HG02938 (cell line): ENCODE results near the gene ZDHHC22.
"Not testable (repeated sequence)": the region's sequence is repeated elsewhere in the genome, so short reads cannot be mapped to it uniquely, and the experiment has no call there.

Experiments
- ATAC-seq: cut with Tn5 transposase; IDR thresholded peaks from one replicate; pipeline ENCODE4 v1.9.1; 2021; ENCODE audit warnings: mild to moderate bottlenecking, moderate library complexity; ENCODE audit not compliant: unreplicated experiment

Gene ZDHHC22, protein sequence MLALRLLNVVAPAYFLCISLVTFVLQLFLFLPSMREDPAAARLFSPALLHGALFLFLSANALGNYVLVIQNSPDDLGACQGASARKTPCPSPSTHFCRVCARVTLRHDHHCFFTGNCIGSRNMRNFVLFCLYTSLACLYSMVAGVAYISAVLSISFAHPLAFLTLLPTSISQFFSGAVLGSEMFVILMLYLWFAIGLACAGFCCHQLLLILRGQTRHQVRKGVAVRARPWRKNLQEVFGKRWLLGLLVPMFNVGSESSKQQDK

DNA sequence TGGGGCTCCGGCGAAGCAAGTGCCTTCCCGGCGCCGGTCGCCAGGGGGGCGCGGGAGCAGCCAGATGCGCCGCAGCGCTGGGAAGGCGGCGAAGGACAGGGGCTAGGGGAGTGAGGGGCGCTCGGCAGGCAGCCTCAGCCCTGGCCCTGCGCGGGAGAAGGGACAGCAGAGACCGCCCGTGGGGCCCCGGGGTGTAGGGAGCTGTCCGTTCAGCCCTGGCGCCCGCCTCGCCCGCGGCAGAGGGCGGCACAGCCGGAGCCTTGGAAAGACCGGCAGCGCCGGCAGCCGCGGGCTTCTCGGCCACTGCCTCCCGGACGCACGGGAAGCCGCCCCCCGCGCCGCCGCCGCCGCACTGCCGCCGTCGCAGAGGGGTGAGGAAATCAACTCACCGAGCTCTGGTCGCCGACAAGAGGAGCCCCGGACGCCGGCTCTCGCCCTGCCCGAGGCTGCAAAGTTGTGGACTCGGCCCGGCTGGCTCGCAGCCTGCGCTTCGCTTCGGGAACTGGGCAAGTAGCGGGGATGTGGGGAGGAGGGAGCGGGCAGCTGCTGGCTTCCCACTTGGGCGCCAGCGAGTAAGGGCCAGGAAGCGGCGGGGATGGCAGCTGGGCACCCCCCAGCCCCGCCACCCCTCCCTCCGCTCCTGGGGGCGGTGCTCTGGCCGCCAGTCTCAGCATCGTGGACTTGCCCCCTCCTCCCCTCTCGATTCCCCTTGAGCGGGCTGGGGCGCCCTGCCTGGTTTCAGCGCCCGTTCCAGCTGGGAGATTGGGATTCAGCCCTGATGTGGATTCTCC lies at the start of gene ZDHHC22:
ZDHHC22 (minus strand) TSS at position 578 of the 791 bp plus-strand sequence. CDS start 2,053 bp downstream, outside the sequence.
- no peak for ATAC-seq

DNA sequence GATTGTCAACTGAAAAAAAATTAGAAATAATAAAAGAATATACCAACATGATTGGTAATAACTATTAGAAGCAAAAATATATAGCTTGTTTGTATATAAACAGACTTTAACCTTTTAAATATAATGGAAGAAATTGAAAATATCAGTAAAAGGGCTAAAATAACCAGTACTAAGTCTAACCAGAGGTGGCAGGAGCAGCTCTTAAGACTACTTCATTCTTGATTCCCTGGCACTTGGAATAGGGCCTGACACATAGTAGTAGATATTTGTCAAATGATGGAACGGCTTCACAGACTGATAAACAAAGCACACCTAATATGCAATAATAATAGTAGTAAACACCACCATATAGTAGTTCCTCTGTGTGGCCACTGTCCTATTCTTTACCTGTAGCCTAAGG lies 49.4 kb upstream of the ZDHHC22 start:
- ATAC-seq = no peak

DNA sequence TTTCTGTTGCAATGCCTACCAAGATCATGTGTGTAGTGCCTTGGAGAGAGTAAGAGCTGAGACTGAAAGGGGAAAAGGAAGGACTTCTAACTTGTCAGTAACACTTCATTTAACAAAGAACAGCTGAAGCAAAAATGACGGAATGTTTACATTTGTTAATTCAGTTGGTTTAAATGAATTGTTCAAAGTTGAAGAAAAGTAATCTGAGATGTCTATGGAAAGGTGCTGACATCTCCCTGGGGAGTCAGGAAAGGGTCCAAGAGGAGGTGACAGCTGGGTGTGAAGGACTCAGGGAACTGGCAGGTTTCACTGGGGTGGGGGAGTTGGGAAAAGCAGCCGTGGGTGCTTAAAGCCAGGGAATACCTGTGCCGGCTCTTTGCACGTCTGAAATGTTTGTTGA lies 47.9 kb upstream of the ZDHHC22 start:
- no peak for ATAC-seq

DNA sequence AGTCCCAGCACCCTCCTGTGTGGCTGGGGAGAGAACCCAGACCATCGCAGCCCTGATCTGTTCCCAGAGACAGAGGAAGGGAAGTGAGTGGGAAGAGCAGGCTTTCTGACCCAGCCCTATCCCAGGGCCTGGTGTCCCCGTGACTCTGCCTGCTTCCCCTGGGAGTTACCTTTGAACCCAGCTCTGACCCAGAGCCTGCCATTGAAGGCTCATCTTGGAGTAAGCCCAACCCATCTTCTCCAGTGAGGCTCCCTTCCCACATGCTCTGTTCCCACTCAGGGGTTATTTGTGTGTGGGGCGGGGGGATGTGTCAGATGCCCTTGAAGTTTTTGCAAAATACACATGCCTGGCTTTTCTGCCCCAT lies 46.0 kb upstream of the ZDHHC22 start:
- ATAC-seq = no peak

DNA sequence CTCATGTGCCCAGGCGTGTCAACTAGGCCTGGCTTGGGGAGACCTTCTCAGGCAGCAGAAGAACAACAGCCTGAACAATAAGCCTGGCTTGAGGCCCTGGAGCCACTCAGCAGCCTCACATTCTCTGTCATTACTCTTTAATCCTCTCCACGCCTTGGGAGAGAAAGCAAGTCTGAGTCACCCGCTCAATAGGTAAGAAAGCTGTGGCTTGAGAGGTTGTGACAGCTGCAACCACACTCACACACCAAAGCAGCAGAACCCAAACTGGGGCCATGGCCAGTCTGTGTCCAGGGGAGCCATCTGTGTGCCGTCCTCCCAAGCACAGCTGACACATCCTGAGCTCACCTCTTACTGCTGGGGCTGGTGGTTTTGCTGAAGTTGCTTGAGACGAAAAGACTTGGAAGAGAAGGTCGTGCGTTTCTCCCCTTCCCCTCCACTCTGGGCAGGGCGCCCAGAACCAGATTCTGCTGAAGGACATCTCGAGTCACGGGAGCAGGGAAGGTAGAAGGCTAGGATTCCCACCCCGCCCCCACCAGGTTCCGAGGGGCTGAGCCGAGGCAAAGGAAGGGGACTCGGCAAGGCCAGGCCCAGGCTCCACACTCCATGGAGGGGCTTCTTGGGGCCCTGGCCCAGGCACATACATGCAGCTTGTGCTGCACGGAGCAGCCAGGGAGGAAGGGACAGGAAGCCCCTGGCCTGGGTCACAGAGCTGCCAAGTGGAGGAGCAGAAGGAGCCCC lies 45.5 kb upstream of the ZDHHC22 start:
- ATAC-seq = no peak

DNA sequence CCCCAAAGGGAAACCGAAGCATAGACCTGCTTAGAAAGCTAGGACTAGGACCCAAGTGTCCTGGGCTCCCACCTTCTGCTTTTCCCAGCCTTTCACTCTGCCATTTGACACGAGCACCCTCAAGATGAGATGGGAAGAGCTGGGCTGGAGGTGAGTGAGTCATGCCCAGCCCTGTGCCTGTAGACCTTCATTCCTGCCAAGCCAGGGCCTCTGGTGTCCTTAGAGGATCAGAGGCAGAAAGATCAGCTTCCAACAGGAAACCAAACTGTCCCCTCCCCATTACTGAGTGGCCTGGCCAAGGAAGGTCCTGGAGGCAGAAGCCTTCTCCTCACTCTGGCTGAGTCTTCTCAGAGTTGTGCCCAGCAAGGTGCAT lies 43.5 kb upstream of the ZDHHC22 start:
- no peak for ATAC-seq

DNA sequence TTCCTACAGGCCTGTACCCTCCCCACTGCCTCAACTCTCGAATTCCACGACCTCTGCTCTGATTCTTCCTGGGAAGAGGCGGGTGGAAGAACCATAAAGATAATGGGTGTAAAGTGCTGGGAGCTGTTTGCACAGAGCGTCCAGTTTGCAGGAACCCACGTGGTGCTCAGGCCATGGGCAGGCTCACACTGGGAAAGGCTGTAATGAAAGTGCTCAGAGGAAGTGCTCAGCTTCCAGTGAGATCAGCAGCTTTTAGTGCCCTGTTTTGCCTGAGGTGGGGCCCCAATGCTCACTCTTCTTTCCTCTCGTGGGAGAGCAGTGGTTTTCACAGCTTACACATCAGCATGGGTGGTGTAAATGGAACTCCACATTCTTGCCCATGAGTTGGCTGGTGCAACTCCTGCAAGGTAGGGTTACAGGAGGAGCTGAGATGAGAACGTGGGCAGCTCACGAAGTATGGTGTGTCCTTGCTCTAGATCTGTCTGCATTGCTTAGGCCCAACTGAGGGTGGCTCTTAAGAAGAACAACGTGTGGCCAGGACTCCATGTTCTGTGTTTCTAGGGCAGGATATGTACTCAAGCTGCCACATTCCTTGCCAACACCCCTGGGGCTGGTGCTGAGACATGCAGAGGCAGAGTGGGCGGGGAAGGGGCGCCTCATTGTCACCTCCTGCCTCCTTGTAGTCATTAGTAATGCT lies 43.0 kb upstream of the ZDHHC22 start:
- ATAC-seq = no peak

DNA sequence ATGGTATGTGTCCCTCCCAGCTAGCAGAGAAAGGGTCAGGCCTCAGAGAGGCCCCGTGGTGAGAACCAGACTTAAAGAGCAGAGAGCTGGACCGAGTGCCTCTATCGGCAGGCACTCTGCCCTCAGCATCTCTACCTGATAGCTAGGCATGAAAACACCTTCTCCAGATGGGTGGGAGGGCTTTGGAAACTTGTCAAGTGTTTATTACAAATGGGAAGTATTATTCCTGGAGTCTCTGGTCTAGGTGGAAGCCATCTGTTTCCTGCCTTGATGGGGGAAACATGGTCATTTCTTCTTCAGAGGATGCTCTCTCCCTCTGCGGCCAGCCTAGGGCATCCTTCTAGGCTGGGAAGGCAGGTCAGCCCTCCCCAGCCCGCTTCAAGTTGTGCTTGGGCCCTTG lies 42.3 kb upstream of the ZDHHC22 start:
- no peak for ATAC-seq

DNA sequence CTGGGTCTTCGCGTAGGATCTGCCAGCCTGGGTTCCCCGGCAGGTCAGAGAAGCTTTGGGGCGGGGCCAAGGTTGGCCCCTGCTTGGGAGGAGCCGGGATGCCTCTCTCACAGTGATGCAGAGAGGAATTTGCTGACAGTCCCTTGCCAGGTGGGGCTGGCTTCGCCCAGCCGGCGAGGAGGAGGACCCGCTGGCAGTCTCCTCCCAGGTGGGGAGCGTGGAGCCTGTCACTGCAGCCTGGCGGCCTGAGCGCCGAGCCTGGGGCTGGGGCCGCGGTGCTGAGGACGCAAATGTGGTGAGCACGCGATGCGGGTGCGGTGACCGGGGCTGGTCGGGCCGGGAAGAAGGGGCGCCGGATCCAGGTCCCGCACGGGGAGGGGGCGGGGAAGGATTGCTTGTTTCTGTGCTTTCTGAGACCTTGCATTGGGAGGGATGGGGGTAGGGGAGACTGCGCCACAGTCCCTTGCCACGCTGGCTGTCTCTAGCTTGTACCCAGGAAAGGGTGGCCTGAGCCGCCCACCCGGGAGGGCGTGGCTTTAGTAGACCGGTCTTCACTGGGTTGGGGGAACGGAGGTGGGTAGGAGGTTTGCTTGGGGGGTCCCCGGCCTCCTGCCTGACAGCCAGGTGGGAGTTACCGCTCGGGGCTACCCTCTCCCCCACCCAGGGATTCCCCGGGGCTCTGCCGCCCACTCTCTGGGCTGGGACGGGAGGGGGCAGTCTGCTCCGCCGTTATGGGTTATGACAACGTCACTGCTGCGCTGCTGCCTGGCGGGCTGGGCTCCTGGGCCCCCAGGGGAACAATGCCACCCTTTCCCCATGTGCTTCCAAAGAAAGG lies 40.2 kb upstream of the ZDHHC22 start, which contains the start of gene TMEM63C:
TMEM63C (plus strand) TSS at position 196 of the 835 bp plus-strand sequence. CDS start 37,016 bp downstream, outside the sequence.
- ATAC-seq = no peak

DNA sequence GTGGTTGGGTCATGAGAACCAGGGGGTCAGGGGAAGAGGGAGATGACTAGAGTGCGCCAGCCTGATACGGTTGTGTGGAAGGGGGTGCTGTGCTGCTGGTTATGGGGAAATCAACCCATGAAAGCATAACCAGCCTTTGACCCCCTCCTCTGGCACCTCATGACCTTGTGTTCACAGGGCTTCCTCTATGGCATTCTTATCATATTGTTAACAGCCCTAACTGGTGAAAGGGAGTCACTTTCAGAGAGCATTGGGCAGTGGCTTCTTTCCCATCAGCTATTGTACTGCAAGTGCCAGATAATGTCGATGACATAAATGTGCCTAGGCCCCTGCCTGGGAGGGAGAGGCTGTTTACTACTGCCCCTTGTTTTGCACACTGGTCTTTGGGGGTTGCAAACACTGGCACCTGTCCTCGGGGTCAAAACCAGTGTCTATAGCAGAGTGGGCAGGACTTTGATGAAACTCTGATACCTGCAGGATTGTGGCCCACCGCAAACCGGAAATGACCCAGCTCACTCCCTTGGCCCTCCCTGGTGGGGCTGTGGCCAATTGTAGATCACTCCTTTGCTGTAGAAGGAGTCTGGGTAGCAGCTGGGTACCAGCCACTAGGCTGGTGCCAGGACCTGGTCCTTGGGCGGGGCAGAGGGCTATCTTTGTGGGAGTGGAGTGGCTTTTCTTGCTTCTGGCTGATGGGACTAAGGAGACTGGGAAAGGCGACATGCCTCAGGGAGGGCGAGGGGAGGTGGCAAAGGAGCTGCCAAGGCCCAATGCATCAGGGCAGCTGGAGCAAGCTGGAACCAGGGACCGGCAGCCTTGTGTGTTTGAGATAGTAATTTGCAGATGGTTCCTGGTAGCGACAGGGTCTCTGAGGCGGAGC lies 39.4 kb upstream of the ZDHHC22 start:
- ATAC-seq = no peak

DNA sequence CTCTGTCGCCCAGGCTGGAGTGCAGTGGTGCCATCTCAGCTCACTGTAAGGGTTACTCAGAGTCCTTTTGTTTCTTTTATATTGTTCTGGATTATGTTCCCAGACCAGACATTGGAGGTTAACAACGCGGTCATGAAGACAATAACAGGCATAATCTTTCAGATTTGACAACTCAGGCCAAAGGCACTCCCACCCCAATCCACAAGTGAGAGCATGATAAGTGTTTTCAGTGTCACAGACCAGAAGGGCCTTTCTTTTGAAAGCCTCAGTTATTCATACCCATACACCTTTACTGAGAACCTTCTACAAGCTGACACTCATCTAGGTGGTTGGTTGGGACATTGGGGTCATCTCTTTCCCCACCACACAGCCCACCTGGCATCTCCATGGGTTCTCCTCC lies 37.1 kb upstream of the ZDHHC22 start:
- no peak for ATAC-seq

DNA sequence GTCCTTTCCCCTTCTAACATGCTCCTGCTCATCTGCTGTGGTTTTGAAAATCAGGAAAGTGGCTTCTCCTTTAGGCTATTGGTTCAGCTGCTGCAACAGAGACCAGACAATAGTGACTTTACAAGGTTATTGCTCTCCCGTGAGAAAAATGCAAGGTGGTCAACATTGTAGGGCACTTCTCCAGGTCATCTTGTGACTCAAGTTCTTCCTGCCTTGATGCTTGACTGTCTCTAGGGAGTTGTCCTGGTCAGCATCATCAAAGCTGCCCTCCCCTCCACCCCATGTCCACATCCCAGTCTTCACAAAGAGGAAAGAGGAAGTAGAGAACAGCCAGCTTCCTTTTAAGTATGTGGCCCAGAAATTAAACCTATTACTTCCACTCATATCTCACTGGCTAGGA lies 36.1 kb upstream of the ZDHHC22 start:
- no peak for ATAC-seq

DNA sequence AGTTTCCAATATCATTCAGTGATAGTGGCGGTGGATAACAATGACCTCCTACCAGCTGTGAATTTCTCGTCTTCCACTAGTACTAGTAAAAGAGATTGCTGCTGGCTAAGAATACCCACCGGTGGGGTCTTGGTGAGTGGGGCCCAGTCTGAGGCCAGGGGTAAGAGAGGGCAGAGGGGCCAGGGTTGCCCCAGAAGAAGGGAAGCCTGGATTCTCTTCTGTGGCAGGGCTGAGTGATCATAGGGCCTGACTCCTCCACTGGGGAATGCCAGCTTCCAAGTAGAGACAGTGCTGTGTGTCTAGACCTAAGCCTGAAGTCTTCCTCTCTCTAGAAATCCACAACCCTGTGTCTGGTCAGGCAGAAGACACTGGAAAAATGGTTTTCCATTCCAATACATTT lies 34.3 kb upstream of the ZDHHC22 start:
- ATAC-seq = no peak

DNA sequence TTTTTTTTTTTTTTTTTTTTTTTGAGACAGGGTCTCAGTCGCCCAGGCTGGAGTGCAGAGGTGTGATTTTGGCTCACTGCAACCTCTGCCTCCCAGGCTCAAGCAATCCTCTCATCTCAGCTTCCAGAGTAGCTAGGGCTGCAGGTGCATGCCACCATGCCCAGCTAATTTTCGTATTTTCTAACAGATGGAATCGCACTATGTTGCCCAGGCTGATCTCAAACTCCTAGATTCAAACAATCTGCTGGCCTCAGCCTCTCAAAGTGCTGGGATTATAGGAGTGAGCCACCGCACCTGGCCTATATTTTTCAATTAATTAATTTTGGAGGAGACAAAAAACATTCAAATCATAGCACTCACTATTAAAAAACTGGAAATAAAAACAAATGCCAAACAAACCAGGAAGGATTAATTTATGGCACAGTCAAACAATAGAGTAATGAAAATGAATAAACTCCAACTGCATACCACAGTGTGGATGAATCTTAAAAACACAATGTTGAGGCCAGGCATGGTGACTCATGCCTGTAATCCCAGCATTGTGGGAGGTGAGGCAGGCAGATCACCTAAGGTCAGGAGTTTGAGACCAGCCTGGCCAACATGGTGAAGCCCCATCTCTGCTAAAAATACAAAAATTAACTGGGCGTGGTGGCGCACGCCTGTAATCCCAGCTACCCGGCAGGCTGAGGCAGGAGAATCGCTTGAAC lies 32.5 kb upstream of the ZDHHC22 start:
- not testable (repeated sequence) for ATAC-seq

DNA sequence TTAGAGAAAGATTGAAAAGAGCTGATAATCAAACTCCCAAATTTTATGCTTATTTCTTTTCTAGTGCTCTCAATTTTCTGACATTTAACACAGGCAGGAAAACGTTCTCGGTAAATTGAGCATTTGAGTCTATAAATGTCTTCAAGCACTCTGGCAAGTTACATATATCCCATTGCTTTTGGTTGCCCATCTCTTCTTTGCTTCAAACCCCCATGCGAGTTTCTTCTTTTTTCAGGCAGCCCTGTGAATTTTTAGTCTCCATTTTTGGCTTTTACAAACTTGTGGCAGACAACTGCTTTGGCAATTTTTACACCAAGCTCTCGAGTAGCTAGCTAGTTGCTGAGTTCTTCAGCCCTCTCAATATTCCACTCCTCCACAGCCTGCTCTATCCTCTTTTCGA lies 31.3 kb upstream of the ZDHHC22 start:
- ATAC-seq = no peak

DNA sequence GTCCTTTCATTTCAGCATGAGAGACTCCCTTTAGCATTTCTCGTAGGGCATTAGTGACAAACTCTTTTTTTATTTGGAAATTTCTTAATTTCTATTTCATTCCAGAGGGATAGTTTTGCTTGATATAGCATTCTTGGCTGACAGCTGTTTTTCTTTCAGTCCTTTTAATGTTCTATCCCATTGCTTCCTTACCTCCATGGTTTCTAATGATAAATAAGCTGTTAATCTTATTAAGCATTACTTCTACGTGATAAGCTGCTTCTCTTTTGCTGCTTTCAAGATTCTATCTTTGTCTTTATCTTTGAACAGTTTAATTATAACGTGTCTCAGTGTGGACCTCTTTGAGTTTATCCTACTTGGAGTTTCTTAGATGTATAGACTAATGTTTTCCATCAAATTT lies 28.5 kb upstream of the ZDHHC22 start:
- ATAC-seq = no peak

DNA sequence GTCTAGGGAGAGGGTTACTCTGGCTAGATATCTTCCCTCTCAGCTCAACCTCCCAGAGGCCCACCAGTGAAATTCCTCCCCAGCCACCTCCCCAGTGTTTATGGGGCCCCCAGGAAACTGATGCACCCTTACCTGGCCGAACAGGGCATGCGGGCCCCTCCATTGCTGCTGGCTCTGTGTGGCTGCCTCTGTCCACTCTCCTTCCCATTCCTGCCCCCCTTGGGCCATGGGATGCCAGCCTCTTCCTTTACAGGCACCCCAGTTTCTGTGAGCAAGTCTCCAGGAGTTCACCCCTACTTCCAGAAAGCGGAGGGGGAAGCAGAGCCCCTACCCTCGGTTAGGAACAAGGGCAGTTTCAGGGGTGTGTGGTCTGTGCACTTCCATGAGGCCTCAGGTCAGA lies 19.4 kb upstream of the ZDHHC22 start:
- ATAC-seq = no peak

DNA sequence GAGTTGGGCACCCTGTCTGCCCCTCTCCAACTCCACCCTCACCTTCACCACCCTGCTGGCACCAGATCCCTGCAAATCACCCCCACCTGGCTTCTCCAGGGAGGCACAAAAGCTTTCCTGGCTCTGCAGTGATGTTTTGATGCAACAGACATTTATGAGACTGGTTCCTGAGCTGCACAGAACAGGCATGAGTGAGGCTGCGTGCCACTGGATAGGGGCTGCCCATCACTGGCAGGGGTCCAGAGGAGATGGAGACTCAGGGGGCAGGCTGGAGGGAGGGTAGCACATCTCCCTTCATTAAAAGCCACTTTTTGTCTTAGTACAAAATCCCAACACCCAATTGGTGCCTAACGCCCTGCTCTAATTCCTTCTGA lies 17.3 kb upstream of the ZDHHC22 start:
- ATAC-seq = no peak
